ENCODE results near the gene FRAS1.

FRAS1 gene

GRCh38 chr4:78553529-78554060 lies 496.5 kb downstream of the FRAS1 start:
- no peak for DNase-seq

GRCh38 chr4:78556665-78557064 lies 499.5 kb downstream of the FRAS1 start:
- peak; percentile 26 for DNase-seq

- DNase-seq: no peak
These were observed 500.7 kb downstream of the FRAS1 start for GRCh38 chr4:78557841-78558240.

- DNase-seq: no peak
These were observed 501.3 kb downstream of the FRAS1 start for GRCh38 chr4:78558410-78558809.

GRCh38 chr4:78560296-78560963 lies 503.3 kb downstream of the FRAS1 start:
- DNase-seq: peak; percentile 81

- no peak for DNase-seq
These were observed 504.6 kb downstream of the FRAS1 start for GRCh38 chr4:78561677-78562076.

GRCh38 chr4:78562687-78563086 lies 505.6 kb downstream of the FRAS1 start:
- no peak for DNase-seq

- DNase-seq: peak; percentile 36
These were observed 508.8 kb downstream of the FRAS1 start for GRCh38 chr4:78565971-78566372.

GRCh38 chr4:78566834-78567499 lies 509.8 kb downstream of the FRAS1 start:
- no peak for DNase-seq

- no peak for DNase-seq
These were observed 510.5 kb downstream of the FRAS1 start for GRCh38 chr4:78567500-78568060.

- DNase-seq: no peak
These were observed 511.6 kb downstream of the FRAS1 start for GRCh38 chr4:78568640-78569305.

GRCh38 chr4:78569306-78569821 lies 512.2 kb downstream of the FRAS1 start:
- DNase-seq: peak; percentile 67

GRCh38 chr4:78570117-78570516 lies 513.0 kb downstream of the FRAS1 start:
- DNase-seq: no peak

GRCh38 chr4:78571804-78572203 lies 514.7 kb downstream of the FRAS1 start:
- DNase-seq: no peak

- DNase-seq: no peak
These were observed 521.7 kb downstream of the FRAS1 start for GRCh38 chr4:78578674-78579425.

GRCh38 chr4:78581618-78582017 lies 524.5 kb downstream of the FRAS1 start:
- DNase-seq: no peak

- DNase-seq: peak; percentile 25
These were observed 527.9 kb downstream of the FRAS1 start for GRCh38 chr4:78584863-78585547.

- DNase-seq: peak; percentile 45
These were observed 528.5 kb downstream of the FRAS1 start for GRCh38 chr4:78585633-78586032.

- DNase-seq: no peak
These were observed 531.9 kb downstream of the FRAS1 start for GRCh38 chr4:78588894-78589545.

GRCh38 chr4:78591404-78591803 lies 534.3 kb downstream of the FRAS1 start:
- DNase-seq: no peak

- DNase-seq: no peak
These were observed 535.1 kb downstream of the FRAS1 start for GRCh38 chr4:78592088-78592783.

Measured in HCEC 1CT (cell line).